Neuronal stem cell (in vitro differentiated cells): ENCODE results near the gene PPP1R14B.
A peak's percentile ranks its signal among the peaks of the same experiment; 100 is the strongest.

ENCODE experiments used
- DNase-seq: peaks from one replicate; pipeline ENCODE4 v3.0.0-alpha.2; 2013; ENCODE audit warnings: low spot score
- H2AFZ ChIP-seq: one replicate; pipeline ENCODE4 v1.6.1; 2013; ENCODE audit warnings: mild to moderate bottlenecking, low read length, inconsistent platforms
- H2AK5ac ChIP-seq: 2 replicates; pipeline ENCODE4 v1.6.1; 2013; ENCODE audit warnings: low read depth, mild to moderate bottlenecking, inconsistent platforms, low read length, moderate library complexity, mixed read lengths
- H2BK120ac ChIP-seq: 2 replicates; pipeline ENCODE4 v1.6.1; 2013; ENCODE audit warnings: low read depth, mild to moderate bottlenecking, inconsistent platforms, low read length, moderate library complexity, mixed read lengths
- H2BK12ac ChIP-seq: one replicate; pipeline ENCODE4 v1.6.1; 2013; ENCODE audit warnings: low read length, inconsistent platforms
- H2BK15ac ChIP-seq: 2 replicates; pipeline ENCODE4 v1.6.1; 2013; ENCODE audit warnings: mild to moderate bottlenecking, low read length, inconsistent platforms, mixed read lengths
- H2BK5ac ChIP-seq: one replicate; pipeline ENCODE4 v1.6.1; 2013; ENCODE audit warnings: inconsistent platforms, mild to moderate bottlenecking, low read length, moderate library complexity
- H3K14ac ChIP-seq: one replicate; pipeline ENCODE4 v1.6.1; 2013; ENCODE audit warnings: low read length, inconsistent platforms
- H3K18ac ChIP-seq: 2 replicates; pipeline ENCODE4 v1.6.1; 2013; ENCODE audit warnings: low read length, inconsistent platforms
- H3K23ac ChIP-seq: 2 replicates; pipeline ENCODE4 v1.6.1; 2013; ENCODE audit warnings: low read depth, mild to moderate bottlenecking, mixed read lengths, low read length, inconsistent platforms; ENCODE audit not compliant: poor library complexity
- H3K27ac ChIP-seq: replicated peaks from 3 replicates; pipeline ENCODE4 v1.5.1; 2013; ENCODE audit warnings: low read length, inconsistent platforms
- H3K27me3 ChIP-seq, 3 experiments: 2 replicates each; pipeline ENCODE4 v1.6.1; 2013; ENCODE audit warnings: low read length in 3 of 3, mild to moderate bottlenecking in 2 of 3, inconsistent platforms in 1 of 3, low read depth in 1 of 3, mixed read lengths in 1 of 3, moderate library complexity in 1 of 3; ENCODE audit not compliant: control insufficient read depth in 3 of 3, insufficient read depth in 3 of 3
- H3K36me3 ChIP-seq, 2 donors: replicated peaks in 1 of 2; 2 replicates each; pipeline ENCODE4 v1.6.1; 2013; ENCODE audit warnings: low read length in 2 of 2; ENCODE audit not compliant: control insufficient read depth in 2 of 2, insufficient read depth in 2 of 2
- H3K4ac ChIP-seq: 2 replicates; pipeline ENCODE4 v1.6.1; 2013; ENCODE audit warnings: inconsistent platforms, mild to moderate bottlenecking, low read length, moderate library complexity
- H3K4me1 ChIP-seq, 2 donors: 1 replicate in 1 of 2; 2 replicates in 1 of 2; pipeline ENCODE4 v1.6.1; 2013; ENCODE audit warnings: low read length in 2 of 2, low read depth in 1 of 2; ENCODE audit not compliant: control insufficient read depth in 2 of 2, insufficient read depth in 1 of 2
- H3K4me2 ChIP-seq: one replicate; pipeline ENCODE4 v1.6.1; 2013; ENCODE audit warnings: mild to moderate bottlenecking, low read length, inconsistent platforms; ENCODE audit not compliant: insufficient read depth, poor library complexity, severe bottlenecking
- H3K4me3 ChIP-seq, 2 donors: 2 replicates each; pipeline ENCODE4 v1.5.1; 2013; ENCODE audit warnings: low read length in 2 of 2, mild to moderate bottlenecking in 2 of 2, inconsistent platforms in 1 of 2, moderate library complexity in 1 of 2
- H3K79me1 ChIP-seq: one replicate; pipeline ENCODE4 v1.6.1; 2013; ENCODE audit warnings: low read depth, mild to moderate bottlenecking, inconsistent platforms, low read length, moderate library complexity
- H3K9ac ChIP-seq: one replicate; pipeline ENCODE4 v1.6.1; 2013; ENCODE audit warnings: mild to moderate bottlenecking, low read depth, low read length, inconsistent platforms; ENCODE audit not compliant: poor library complexity
- H3K9me3 ChIP-seq, 2 donors: replicated peaks in 1 of 2; 2 replicates each; pipeline versions ENCODE3 to v1.6.1; 2013; ENCODE audit warnings: low read length in 2 of 2, mild to moderate bottlenecking in 2 of 2, inconsistent platforms in 1 of 2, low read depth in 1 of 2, mixed read lengths in 1 of 2, moderate library complexity in 1 of 2; ENCODE audit not compliant: control insufficient read depth in 2 of 2, insufficient read depth in 1 of 2
- H4K8ac ChIP-seq: one replicate; pipeline ENCODE4 v1.6.1; 2013; ENCODE audit warnings: low read depth, mild to moderate bottlenecking, inconsistent platforms, low read length, moderate library complexity
- H4K91ac ChIP-seq: one replicate; pipeline ENCODE4 v1.6.1; 2013; ENCODE audit warnings: low read length, low read depth, mild to moderate bottlenecking, inconsistent platforms; ENCODE audit not compliant: poor library complexity
- WGBS, 2 donors: extraction: QIAGEN DNeasy Blood & Tissue Kit; methylation state at CpG; one replicate each; pipeline ENCODE4 v1.1.7; 2013; ENCODE audit warnings: missing lambda C conversion rate in 2 of 2, mixed read lengths in 1 of 2; ENCODE audit not compliant: insufficient read length in 2 of 2, insufficient replicate concordance in 1 of 2; ENCODE audit errors: extremely low coverage in 2 of 2; 5-methylcytosine and 5-hydroxymethylcytosine counted together

PPP1R14B gene

DNA sequence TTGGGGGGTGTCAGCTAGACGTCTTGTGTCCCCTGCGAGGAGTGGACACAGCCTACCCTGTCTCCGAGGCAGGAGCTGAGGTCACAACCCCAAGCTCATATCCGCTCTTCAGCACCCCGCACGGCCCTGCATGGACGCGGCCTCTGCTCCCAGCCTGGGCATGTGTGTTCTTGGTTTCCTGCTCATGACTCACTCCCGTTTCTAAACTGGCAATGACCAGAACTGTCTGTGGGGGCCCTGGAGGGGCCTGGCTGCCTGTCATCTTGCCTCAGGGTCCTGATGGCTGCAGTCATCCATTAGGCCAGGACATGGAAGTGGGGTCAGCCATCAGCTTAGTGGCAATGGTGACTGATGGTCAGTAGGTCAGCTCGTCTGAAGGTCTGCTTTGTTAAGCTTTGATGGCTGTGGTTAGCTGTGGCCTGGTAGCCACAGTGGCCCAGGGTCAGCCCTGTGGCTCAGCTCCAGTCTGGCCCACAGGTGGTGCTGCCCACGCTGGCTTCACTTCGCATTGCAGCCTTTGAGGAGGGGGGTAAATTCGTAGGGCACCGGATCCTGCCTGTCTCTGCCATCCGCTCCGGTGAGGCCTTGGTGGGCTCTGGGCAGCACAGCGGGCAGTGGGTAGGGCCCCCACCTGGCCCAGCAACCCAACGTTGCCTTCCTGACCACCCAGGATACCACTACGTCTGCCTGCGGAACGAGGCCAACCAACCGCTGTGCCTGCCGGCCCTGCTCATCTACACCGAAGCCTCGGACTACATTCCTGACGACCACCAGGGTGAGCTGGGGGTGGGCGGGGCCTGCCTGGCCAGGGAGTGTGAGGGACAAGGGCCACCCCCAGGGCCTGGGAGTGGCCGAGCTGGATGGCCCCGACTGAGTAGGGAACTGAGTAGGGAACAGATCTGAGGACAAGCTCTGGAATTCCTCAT lies 16.5 kb upstream of the PPP1R14B start:
- Histone ChIP-seq H3K27me3 (no peaks in the 10 kb centered on the region), H2BK12ac (no peak overlapping the region), H3K27ac (peak overlapping the region; percentile 41), H4K91ac (no peak overlapping the region), H3K4ac (no peak overlapping the region), H3K23ac (no peak overlapping the region), H2BK120ac (no peak overlapping the region), H2AFZ (no peak overlapping the region), H3K9me3 (no peaks in the 10 kb centered on the region), H3K18ac (peak overlapping the region; percentile 54), H3K14ac (no peak overlapping the region), H2BK15ac (no peak overlapping the region), H2AK5ac (peak overlapping the region; percentile 36), H3K9ac (peak overlapping the region; percentile 72), H3K79me1 (peaks cover 5% of the 10 kb centered on the region), H3K4me1 (peaks cover 0 to 4% of the 10 kb centered on the region in 2 donors), H3K36me3 (peaks cover 45 to 78% of the 10 kb centered on the region in 2 donors), H2BK5ac (peak overlapping the region; percentile 82), H4K8ac (peak overlapping the region; percentile 76), H3K4me3 (no peak overlapping the region), H3K4me2 (peak overlapping the region; percentile 2)
- DNase-seq = no peak
- WGBS, 2 donors = no CpG with 5 or more reads among the region's 29 CpGs

DNA sequence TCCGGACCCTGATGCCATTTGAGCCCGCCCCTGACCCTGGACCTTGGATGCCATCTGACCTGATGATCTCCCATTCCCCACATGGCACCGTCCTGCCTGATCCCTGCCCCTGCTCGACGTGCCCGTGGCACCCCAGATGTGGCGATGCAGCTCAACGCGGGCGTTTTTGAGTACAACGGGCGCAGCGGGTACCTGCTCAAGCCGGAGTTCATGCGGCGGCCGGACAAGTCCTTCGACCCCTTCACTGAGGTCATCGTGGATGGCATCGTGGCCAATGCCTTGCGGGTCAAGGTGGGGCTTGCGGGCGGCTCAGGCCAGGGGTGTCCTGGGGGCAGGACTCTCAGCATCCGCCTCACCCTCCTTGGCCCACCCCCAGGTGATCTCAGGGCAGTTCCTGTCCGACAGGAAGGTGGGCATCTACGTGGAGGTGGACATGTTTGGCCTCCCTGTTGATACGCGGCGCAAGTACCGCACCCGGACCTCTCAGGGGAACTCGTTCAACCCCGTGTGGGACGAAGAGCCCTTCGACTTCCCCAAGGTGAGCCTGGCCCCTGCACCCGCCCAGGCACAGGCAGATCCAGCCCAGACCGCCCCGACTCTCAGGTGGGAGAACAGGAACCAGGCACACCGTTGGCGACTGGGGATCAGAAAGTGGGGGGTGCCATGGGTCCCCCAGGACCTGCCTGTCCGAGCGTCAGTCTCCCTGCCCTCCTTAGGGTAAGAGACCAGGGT lies 15.7 kb upstream of the PPP1R14B start:
- peaks cover 3% of the 10 kb centered on the region for H3K79me1 ChIP-seq
- H4K91ac ChIP-seq = no peak overlapping the region
- no peak overlapping the region for H3K4me3 ChIP-seq
- no peak overlapping the region for H3K14ac ChIP-seq
- H2AK5ac ChIP-seq = peak overlapping the region; percentile 70
- H3K4me1 ChIP-seq = peaks cover 0 to 4% of the 10 kb centered on the region in 2 donors
- H3K36me3 ChIP-seq = peaks cover 45 to 84% of the 10 kb centered on the region in 2 donors
- peak overlapping the region; percentile 17 for H3K18ac ChIP-seq
- no peak overlapping the region for H3K4me2 ChIP-seq
- H2BK15ac ChIP-seq = no peak overlapping the region
- no peak overlapping the region for H2AFZ ChIP-seq
- DNase-seq = no peak
- H3K23ac ChIP-seq = no peak overlapping the region
- no peak overlapping the region for H3K4ac ChIP-seq
- no peak overlapping the region for H3K27ac ChIP-seq
- no peaks in the 10 kb centered on the region for H3K9me3 ChIP-seq
- no peak overlapping the region for H2BK5ac ChIP-seq
- H3K9ac ChIP-seq = peak overlapping the region; percentile 70
- WGBS, 2 donors = no CpG with 5 or more reads among the region's 42 CpGs
- H2BK120ac ChIP-seq = no peak overlapping the region
- no peaks in the 10 kb centered on the region for H3K27me3 ChIP-seq
- no peak overlapping the region for H2BK12ac ChIP-seq
- peak overlapping the region; percentile 43 for H4K8ac ChIP-seq

DNA sequence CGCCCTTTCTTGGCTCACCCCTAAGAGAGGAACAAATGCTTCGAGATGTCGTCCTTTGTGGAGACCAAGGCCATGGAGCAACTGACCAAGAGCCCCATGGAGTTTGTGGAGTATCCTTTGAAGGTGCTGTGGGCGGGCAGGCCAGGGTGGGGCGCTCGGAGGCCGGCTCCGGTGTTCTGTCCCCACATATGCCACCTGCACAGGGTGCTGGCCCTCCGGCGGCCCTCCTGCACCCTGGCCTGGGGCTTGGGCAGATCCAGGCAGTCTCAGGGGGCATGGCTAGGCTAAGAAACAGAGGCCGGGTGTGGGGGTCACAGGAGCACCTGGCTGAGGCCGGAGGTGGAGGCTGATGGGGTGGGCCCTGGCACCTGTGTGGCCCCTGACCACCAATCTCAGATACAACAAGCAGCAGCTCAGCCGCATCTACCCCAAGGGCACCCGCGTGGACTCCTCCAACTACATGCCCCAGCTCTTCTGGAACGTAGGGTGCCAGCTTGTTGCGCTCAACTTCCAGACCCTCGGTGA lies 14.9 kb upstream of the PPP1R14B start:
- Histone ChIP-seq H3K9ac (peak overlapping the region; percentile 4), H3K4ac (no peak overlapping the region), H3K79me1 (peaks cover 3% of the 10 kb centered on the region), H3K14ac (peak overlapping the region; percentile 8), H2BK120ac (no peak overlapping the region), H4K8ac (no peak overlapping the region), H2AK5ac (no peak overlapping the region), H3K27ac (no peak overlapping the region), H3K36me3 (peaks cover 46 to 85% of the 10 kb centered on the region in 2 donors), H4K91ac (no peak overlapping the region), H2BK15ac (no peak overlapping the region), H3K27me3 (no peaks in the 10 kb centered on the region), H2AFZ (no peak overlapping the region), H3K4me2 (no peak overlapping the region), H2BK12ac (no peak overlapping the region), H2BK5ac (peak overlapping the region; percentile 53), H3K9me3 (no peaks in the 10 kb centered on the region), H3K4me3 (no peak overlapping the region), H3K4me1 (peaks cover 0 to 4% of the 10 kb centered on the region in 2 donors), H3K18ac (no peak overlapping the region), H3K23ac (peak overlapping the region; percentile 12)
- no CpG with 5 or more reads among the region's 18 CpGs for WGBS, 2 donors
- no peak for DNase-seq
